Nucleus accumbens (tissue), 56 donors: ENCODE results near the gene EPS8.
A peak's percentile ranks its signal among the peaks of the same experiment; 100 is the strongest.

Experiments used
- DNase-seq, 56 donors: peaks; one replicate each; lab custom pipeline; 2025; lab: John Stamatoyannopoulos, UW

Gene EPS8

GRCh38 chr12:15701206-15701605 lies 88.0 kb downstream of the EPS8 start:
- no peak for DNase-seq

- DNase-seq, result no peak
Measured at GRCh38 chr12:15700595-15700994, 88.6 kb downstream of the EPS8 start.

GRCh38 chr12:15699886-15700285 lies 89.3 kb downstream of the EPS8 start:
- DNase-seq, result no peak

- DNase-seq, result no peak
Measured at GRCh38 chr12:15698377-15698871, 90.8 kb downstream of the EPS8 start.

GRCh38 chr12:15697201-15697600 lies 92.0 kb downstream of the EPS8 start:
- no peak for DNase-seq

- DNase-seq, result no peak
Measured at GRCh38 chr12:15693228-15693911, 95.8 kb downstream of the EPS8 start.

GRCh38 chr12:15691388-15691787 lies 97.8 kb downstream of the EPS8 start:
- DNase-seq, result no peak

GRCh38 chr12:15690320-15690719 lies 98.9 kb downstream of the EPS8 start:
- no peak for DNase-seq

GRCh38 chr12:15689751-15690191 lies 99.4 kb downstream of the EPS8 start:
- DNase-seq, result no peak

- DNase-seq, result peak in 32 of 56 donors; percentile 5 to 65 (median 37)
Measured at GRCh38 chr12:15688838-15689625, 100.2 kb downstream of the EPS8 start.

- peak in 54 of 56 donors; percentile 10 to 83 (median 56) for DNase-seq
Measured at GRCh38 chr12:15688202-15688736, 100.9 kb downstream of the EPS8 start.

GRCh38 chr12:15687583-15687982 lies 101.6 kb downstream of the EPS8 start:
- no peak for DNase-seq

GRCh38 chr12:15684896-15685658 lies 104.1 kb downstream of the EPS8 start:
- DNase-seq, result no peak

- DNase-seq, result no peak
Measured at GRCh38 chr12:15682826-15683225, 106.4 kb downstream of the EPS8 start.

- DNase-seq, result no peak
Measured at GRCh38 chr12:15679151-15679550, 110.0 kb downstream of the EPS8 start.

- DNase-seq, result no peak
Measured at GRCh38 chr12:15677726-15678201, 111.4 kb downstream of the EPS8 start.

GRCh38 chr12:15677228-15677627 lies 112.0 kb downstream of the EPS8 start:
- DNase-seq, result no peak

- DNase-seq, result no peak
Measured at GRCh38 chr12:15672671-15673270, 116.4 kb downstream of the EPS8 start.

GRCh38 chr12:15670756-15671155 lies 118.4 kb downstream of the EPS8 start:
- no peak for DNase-seq
